HG03039 (cell line): ENCODE results near the gene DAAM1.

Experiments
- ATAC-seq: cut with Tn5 transposase; IDR thresholded peaks from one replicate; pipeline ENCODE4 v1.9.1; 2021; ENCODE audit warnings: mild to moderate bottlenecking, moderate library complexity; ENCODE audit not compliant: unreplicated experiment

Gene DAAM1

DNA sequence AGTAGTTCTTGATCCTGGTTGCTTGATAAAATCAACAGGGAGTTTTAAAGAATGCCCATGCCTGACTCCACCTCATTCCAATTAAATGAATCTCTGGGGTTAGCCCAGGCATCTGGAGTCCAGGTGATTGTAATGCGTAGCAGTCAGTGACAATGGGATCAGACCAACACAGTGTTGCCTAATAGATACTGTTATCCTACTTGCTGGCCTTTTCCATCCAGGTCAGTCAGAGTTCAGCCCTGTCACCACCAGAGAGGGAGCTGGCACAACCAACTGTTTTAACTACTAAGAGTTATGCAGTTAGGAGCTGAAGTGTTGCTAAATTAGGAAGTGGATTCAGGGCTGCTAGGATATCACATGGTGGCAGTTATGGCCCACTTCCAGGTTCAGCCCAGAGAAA, 169.6 kb downstream of the DAAM1 start:
- no peak for ATAC-seq

DNA sequence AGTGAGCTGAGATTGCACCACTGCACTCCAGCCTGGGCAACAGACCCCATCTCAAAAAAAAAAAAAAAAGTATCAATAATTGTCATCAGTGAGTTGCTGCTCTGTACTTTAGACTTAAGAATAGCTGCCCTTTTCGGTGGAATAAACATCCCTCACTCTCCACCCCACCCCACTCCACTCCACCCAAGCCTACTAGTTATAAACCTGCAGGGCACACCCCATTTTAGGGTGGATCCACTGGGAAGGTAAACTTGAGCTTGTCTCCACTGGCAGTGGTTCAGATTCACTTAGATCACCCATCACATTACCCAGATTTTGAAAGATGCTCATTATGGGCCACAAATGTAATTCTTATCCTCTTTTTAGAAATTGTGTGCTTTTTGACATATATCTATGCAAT, 170.3 kb downstream of the DAAM1 start:
- ATAC-seq, result no peak

DNA sequence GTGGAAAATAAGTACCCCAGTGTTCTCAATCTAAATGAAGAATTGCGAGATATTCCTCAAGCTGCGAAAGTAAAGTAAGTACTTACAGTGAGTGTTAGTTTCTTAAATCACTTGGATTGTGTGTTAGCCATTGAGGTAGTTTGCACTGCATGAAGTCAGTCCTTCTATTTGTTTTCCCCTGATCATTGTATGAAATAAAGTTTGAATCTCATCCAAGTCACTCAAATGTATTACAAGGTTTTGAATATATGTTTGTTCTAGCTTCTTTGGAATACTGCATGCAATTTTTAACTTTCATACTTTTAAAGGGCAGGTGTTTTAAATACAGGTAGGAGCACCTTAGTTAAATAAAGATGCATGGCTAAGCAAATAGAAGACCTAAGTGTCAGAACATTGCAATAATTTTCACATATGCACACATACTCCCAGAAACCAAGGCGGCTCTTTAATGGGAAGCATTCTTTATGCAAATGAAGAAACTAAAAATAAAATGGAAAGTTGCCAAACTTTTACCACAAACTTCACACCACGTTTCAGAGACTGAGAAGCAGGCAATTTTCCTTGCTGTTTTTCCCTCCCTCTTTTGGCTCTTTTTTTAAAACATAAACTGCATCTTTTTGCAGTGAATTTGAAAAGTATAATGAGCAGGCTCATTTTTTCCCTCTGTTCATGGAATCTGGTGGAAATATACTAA, 171.1 kb downstream of the DAAM1 start:
- ATAC-seq, result no peak

- ATAC-seq, result no peak
Measured at GRCh38 chr14:59360233-59360632, 171.8 kb downstream of the DAAM1 start.

- ATAC-seq, result no peak
Measured at GRCh38 chr14:59360923-59361794, 172.7 kb downstream of the DAAM1 start.

DNA sequence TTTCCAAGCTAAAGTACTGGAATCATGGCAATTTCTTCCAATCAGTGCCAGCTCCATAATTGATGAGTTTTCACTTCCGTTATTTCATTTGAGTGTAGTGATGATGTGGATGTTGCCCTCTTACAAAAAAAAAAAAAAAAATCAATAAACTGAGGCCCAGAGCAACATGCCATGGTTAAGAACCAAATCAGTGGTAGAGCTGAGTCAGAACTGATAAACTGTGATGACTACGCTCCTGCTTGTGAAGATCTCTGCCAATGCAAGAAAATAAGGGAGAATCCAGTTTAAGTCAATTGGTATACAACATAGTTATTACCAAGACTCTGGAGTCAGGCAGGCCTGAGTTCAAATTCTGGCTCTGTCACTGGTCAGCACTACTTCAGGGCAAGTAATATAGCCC, 174.0 kb downstream of the DAAM1 start:
- no peak for ATAC-seq

DNA sequence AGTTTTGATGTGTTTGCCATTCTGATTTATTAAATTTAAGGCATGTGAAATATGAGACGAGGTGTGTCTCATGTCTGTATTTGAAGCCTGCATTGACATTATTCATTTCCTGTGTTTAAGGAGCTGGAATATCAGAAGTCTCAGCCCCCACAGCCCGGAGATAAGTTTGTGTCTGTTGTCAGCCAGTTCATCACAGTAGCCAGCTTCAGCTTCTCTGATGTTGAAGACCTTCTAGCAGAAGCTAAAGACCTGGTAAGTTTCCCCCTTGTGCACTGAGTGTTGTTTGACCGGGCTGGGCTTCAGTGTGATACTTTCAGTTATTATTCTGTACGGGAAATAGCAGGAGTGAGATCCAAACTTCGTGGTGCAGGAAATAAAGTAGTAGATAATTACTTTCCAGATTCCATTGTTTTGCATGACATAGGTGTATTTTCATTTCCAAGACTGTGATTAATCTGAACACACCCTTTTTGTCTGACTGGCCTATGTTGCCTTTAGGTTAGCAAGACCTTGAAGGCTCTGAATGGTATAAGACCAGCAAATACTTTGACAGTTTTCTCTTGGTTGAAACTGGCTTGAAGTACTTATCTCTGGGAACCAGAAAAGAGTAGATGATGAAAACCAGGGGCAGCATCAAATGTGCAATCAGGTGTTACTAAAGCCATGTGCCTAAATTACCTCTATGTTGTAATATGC, 175.2 kb downstream of the DAAM1 start:
- ATAC-seq, result no peak

DNA sequence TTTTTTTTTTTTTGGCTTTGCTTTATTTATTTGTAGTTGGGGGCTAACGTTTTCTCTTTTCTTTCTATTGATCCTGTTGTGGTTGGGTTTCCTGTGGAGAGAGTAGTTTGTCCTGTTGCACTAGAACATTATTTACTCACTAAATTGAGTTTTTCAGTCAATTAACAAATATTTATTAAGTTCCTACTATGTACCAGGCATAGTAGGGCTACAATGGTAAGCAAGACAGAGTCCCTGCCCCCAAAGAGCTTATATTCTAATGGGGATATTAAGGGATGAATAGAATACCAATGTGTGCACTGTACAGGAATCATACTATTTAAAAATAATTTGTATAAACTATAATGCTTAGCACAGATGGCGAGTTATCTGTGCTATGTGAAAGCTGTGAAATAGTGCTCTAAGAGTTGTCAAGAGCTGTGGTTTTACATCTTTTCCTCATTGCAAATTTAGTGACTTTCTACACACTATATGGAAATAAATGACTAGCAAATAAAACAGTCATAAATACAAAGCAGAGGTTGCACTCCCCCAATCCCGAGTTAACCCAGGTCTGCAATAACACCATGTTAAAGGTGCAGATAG, 181.8 kb downstream of the DAAM1 start:
- no peak for ATAC-seq

GRCh38 chr14:59371771-59372170, 183.3 kb downstream of the DAAM1 start:
- ATAC-seq, result no peak

GRCh38 chr14:59374048-59374447, 185.6 kb downstream of the DAAM1 start:
- ATAC-seq, result no peak

- no peak for ATAC-seq
Measured at GRCh38 chr14:59376686-59377085, 188.2 kb downstream of the DAAM1 start.

- no peak for ATAC-seq
Measured at GRCh38 chr14:59377491-59377890, 189.0 kb downstream of the DAAM1 start.

GRCh38 chr14:59377991-59378601, 189.6 kb downstream of the DAAM1 start:
- ATAC-seq, result no peak

GRCh38 chr14:59389936-59390335, 201.5 kb downstream of the DAAM1 start:
- ATAC-seq, result no peak

DNA sequence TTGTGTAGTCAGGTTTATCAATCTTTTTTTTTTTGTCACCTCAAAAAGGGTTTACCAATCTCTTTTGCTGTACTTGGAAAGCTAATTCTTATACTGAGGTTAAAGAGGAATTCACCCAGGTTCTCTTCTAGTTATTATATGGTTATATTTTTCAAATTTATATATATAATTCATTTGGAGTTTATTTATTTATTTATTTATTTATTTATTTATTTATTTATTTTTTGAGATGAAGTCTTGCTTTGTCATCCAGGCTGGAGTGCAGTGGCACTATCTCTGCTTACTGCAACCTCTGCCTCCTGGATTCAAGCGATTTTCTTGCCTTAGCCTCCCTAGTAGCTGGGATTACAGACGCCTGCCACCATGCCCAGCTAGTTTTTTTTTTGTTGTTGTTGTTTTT, 202.9 kb downstream of the DAAM1 start:
- no peak for ATAC-seq

DNA sequence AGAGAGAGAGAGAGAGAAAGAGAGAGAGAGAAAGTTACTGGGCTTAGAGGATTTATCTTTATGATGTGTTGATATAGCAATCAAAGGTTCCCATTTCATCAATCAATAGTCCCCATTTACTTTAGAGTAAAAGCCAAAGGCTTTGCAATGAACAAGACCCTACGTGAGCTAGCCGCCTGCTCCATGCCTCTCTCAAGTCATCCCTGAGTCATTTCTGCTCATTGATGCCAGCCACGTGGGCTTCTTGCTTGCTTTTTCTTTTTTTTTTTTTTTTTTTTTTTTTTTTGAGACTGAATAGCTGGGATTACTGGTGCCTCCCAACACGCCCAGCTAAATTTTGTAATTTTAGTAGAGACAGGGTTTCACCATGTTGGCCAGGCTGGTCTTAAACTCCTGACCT, 205.8 kb downstream of the DAAM1 start:
- no peak for ATAC-seq

DNA sequence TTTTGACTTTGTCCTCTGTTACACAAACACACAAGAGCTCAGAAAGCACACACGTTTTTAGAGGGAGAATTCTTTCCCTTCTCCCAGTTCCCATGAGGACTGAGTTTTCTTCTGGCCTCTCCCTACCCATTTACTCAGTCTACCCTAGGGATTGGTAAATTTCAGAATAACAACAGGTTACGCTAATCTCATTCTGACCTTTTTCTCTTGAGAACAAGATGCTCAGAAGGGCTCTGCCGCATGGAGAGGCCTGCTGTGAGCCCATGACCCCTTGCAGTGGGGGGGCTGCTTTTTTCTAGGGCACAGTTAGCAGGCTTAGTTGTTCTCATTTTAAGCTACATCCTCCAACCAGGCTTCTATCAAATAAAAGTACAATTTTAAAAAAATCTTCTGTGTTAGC, 207.2 kb downstream of the DAAM1 start:
- no peak for ATAC-seq

DNA sequence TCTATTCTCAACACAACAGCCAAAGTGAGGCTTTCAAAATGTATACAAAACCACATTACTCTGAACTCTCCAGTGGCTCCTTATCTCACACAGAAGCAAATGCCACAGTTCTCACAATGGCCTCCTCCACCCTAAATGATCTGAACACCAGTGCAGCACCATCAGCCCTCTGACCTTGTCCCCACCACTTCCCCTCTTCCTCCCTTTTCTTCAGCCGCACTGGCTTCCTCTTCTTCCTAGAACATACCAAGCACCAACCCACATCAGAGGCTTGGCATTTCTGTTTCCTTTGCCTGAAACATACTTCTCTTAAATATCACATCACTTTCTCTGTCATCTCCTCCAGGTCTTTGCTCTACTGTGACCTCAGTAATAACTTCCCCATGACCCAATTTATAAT, 210.4 kb downstream of the DAAM1 start:
- ATAC-seq, result no peak

GRCh38 chr14:59406454-59407245, 218.2 kb downstream of the DAAM1 start:
- ATAC-seq, result no peak
